PC-9 (cell line): Measurements from ENCODE around the gene C13orf46. TPM values are rescaled to one million over a fixed set of nuclear protein-coding genes. Genes with fewer than 3 reads are reported as not detected.

Source experiments
- BruUV-seq: library from RNA; stranded (reverse); fragments of 400-500 nt; replicated peaks from 2 replicates; lab custom pipeline; 2021; lab: Mats Ljungman, UMichigan
- CTCF ChIA-PET: fragments of 300-600 bp; sonication (Branson Sonifier 250); formaldehyde crosslinking; loops from one replicate; lab custom pipeline; 2022; ENCODE audit warnings: antibody characterized with exemption; lab: Charles Lee
- POLR2A ChIA-PET: fragments of 300-600 bp; sonication (Branson Sonifier 250); formaldehyde crosslinking; loops from one replicate; lab custom pipeline; 2022; ENCODE audit warnings: antibody characterized with exemption; ENCODE audit not compliant: unreplicated experiment; lab: Charles Lee
- DNase-seq, 2 experiments: peaks; one replicate each; pipeline versions ENCODE4 v3.0.0 to v3.0.0-alpha.2; 2015 to 2022; ENCODE audit warnings: mixed read lengths in 1 of 2
- H2AFZ ChIP-seq: fragments of 200-600 bp; sonication (generic); 2 replicates; pipeline ENCODE4 v1.8.1; 2017; ENCODE audit warnings: antibody characterized with exemption
- H3F3A ChIP-seq: fragments of 200-600 bp; sonication (generic); 2 replicates; pipeline ENCODE4 v1.8.1; 2017; ENCODE audit warnings: antibody characterized with exemption, mild to moderate bottlenecking, low read depth; ENCODE audit not compliant: insufficient read depth
- H3K27ac ChIP-seq: fragments of 200-600 bp; sonication (generic); 2 replicates; pipeline ENCODE4 v1.6.1; 2016; ENCODE audit warnings: mixed run types
- H3K27me3 ChIP-seq: fragments of 200-600 bp; sonication (generic); 2 replicates; pipeline ENCODE4 v1.6.1; 2016; ENCODE audit warnings: low read depth, mixed run types; ENCODE audit not compliant: insufficient read depth
- H3K36me3 ChIP-seq: fragments of 200-600 bp; sonication (generic); 2 replicates; pipeline ENCODE4 v1.6.1; 2016; ENCODE audit warnings: low read depth, mixed run types
- H3K4me1 ChIP-seq: fragments of 200-600 bp; sonication (generic); replicated peaks from 2 replicates; pipeline ENCODE4 v1.6.1; 2016; ENCODE audit warnings: mixed run types; ENCODE audit not compliant: insufficient read depth
- H3K4me2 ChIP-seq: fragments of 200-600 bp; sonication (generic); 2 replicates; pipeline ENCODE4 v1.6.1; 2017; ENCODE audit warnings: mixed run types
- H3K4me3 ChIP-seq: fragments of 200-600 bp; sonication (generic); 2 replicates; pipeline ENCODE4 v1.6.1; 2016; ENCODE audit warnings: mixed run types
- H3K79me2 ChIP-seq: fragments of 200-600 bp; sonication (generic); 2 replicates; pipeline ENCODE4 v1.6.1; 2017; ENCODE audit warnings: low read depth, mixed run types
- H3K9me2 ChIP-seq: fragments of 200-600 bp; sonication (generic); 2 replicates; pipeline ENCODE4 v1.8.1; 2017; ENCODE audit warnings: mild to moderate bottlenecking; ENCODE audit not compliant: insufficient read depth
- H3K9me3 ChIP-seq: fragments of 200-600 bp; sonication (generic); 2 replicates; pipeline ENCODE4 v1.8.1; 2016; ENCODE audit warnings: low read depth; ENCODE audit not compliant: insufficient read depth
- H4K20me1 ChIP-seq: fragments of 200-600 bp; sonication (generic); 2 replicates; pipeline ENCODE4 v1.8.1; 2017; ENCODE audit not compliant: insufficient read depth
- EZH2 ChIP-seq: fragments of 200-600 bp; sonication (generic); IDR thresholded peaks from 2 replicates; pipeline ENCODE4 v1.8.0; 2017; ENCODE audit warnings: antibody characterized with exemption, low read depth
- intact Hi-C: fragments of 100-400 bp; cut with micrococcal nuclease; formaldehyde crosslinking; loops from one replicate; pipeline ENCODE4 v1.10.0; 2022; ENCODE audit not compliant: unreplicated experiment
- total RNA-seq: library from RNA; stranded (reverse); gene quantifications from 2 replicates; pipeline ENCODE4 v1.2.3, GENCODE V29; 2021
- TF ChIP-seq, protein P1 (sequence below): fragments of 200-600 bp; sonication (generic); conservative IDR thresholded peaks from 2 replicates; pipeline ENCODE4 v1.6.1; 2017; ENCODE audit warnings: mixed run types, antibody characterized with exemption, mild to moderate bottlenecking, moderate library complexity

C13orf46 gene
- total RNA-seq, 1 experiment from 2014 or later, result 1.5 TPM

DNA sequence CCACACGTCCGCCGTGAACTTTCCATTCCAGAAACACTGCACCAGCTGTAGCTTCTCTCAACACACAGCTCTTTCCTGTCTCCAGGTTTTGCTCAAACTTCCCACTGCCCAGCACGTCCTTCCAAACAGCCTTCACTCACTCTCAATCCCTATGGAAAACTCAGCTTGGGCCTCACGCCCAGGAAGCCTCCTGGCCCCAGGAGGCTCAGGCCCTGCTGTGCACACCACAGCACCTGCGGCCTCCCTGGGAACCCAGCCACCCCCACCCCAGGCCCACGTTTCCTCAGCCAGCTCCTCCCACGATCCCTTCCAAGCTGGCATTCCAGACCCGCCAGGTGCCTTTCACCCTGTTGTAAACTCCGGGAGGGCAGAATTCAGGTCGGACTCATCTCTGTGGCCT lies 35.2 kb downstream of the C13orf46 start:
- no peak for DNase-seq
- Histone ChIP-seq H3K9me2 (no peaks in the 10 kb centered on the region), H3K79me2 (no peaks in the 10 kb centered on the region), H3K4me2 (no peak overlapping the region), H3K9me3 (no peaks in the 10 kb centered on the region), H2AFZ (no peak overlapping the region), H3F3A (peaks cover 8% of the 10 kb centered on the region; the same call in 1 of the 2 replicates), H4K20me1 (no peaks in the 10 kb centered on the region), H3K36me3 (no peaks in the 10 kb centered on the region), H3K27ac (no peak overlapping the region), H3K4me3 (no peak overlapping the region), H3K4me1 (peaks cover 10% of the 10 kb centered on the region), H3K27me3 (peaks cover 41% of the 10 kb centered on the region)
- POLR2A ChIA-PET, result no interaction called here
- CTCF ChIA-PET, result interaction anchor here (0.6 kb wide), 1 partner anchor 378 kb away, joined by 3 read pairs; no protein-coding TSS in a partner anchor
- intact Hi-C loops, result no loop called here
- no peak for TF ChIP-seq EZH2
- TF ChIP-seq, protein P1, sequence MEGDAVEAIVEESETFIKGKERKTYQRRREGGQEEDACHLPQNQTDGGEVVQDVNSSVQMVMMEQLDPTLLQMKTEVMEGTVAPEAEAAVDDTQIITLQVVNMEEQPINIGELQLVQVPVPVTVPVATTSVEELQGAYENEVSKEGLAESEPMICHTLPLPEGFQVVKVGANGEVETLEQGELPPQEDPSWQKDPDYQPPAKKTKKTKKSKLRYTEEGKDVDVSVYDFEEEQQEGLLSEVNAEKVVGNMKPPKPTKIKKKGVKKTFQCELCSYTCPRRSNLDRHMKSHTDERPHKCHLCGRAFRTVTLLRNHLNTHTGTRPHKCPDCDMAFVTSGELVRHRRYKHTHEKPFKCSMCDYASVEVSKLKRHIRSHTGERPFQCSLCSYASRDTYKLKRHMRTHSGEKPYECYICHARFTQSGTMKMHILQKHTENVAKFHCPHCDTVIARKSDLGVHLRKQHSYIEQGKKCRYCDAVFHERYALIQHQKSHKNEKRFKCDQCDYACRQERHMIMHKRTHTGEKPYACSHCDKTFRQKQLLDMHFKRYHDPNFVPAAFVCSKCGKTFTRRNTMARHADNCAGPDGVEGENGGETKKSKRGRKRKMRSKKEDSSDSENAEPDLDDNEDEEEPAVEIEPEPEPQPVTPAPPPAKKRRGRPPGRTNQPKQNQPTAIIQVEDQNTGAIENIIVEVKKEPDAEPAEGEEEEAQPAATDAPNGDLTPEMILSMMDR, result no peak
- BruUV-seq, result no TSS peak

DNA sequence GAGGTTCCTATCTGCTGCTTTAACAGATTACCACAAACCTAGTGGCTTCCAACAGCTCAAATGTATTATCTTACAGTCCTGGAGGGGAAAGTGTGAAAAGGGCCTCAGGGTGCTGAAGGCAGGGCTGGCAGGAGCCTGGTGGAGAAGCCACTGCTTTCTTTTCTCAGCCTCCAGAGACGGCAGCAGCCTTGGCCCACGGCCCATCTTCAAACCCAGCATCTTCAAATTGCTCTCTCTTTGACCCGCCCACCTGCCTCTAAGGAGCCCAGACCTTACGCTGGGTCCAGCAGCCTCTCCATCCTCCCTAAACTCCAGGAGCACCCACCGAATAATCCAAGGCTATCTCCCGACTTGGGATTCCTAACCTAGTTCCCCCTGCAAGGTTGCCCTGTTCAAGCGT lies 35.6 kb downstream of the C13orf46 start:
- no peak for DNase-seq
- Histone ChIP-seq H3K4me3 (no peak overlapping the region), H3K36me3 (no peaks in the 10 kb centered on the region), H3K9me3 (no peaks in the 10 kb centered on the region), H4K20me1 (no peaks in the 10 kb centered on the region), H3K27me3 (peaks cover 41% of the 10 kb centered on the region), H3K4me1 (peaks cover 10% of the 10 kb centered on the region), H3F3A (peaks cover 8% of the 10 kb centered on the region; the same call in 1 of the 2 replicates), H3K27ac (no peak overlapping the region), H3K4me2 (no peak overlapping the region), H3K79me2 (no peaks in the 10 kb centered on the region), H2AFZ (no peak overlapping the region), H3K9me2 (no peaks in the 10 kb centered on the region)
- BruUV-seq, result no TSS peak
- intact Hi-C loops, result no loop called here
- POLR2A ChIA-PET, result interaction anchor here (0.6 kb wide), 1 partner anchor 445 kb away, joined by 8 read pairs; no protein-coding TSS in a partner anchor
- CTCF ChIA-PET, result no interaction called here
- TF ChIP-seq EZH2, result no peak
- TF ChIP-seq, protein P1, result no peak

DNA sequence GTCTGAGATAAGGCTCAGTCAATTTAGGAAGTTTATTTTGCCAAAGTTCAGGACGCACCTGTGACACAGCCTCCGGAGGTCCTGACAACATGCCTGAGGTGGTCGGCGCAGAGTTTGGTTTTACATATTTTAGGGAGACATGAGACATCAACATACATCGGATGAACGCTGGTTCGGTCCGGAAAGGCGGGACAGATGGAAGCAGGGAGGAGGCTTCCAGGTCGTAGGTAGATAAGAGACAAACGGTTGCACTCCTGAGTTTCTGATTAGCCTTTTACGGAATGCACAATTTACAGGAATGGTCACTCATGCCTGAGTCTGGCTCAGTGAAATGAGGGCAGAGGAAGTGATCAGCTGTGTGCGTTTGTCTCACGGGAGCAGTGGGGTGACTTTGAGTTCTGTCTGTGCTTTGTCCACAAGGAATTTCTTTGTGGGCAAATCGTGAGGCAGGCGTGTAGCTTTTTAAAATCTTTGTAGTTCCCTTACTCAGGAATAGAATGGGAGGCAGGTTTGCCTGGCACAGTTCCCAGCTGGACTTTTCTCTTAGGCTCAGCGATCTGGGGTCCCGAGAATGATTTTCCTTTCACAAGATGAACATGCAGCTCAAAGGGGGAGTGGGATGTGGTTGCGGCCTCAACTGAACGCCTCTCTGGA lies 36.2 kb downstream of the C13orf46 start:
- Histone ChIP-seq H3K4me3 (no peak overlapping the region), H2AFZ (no peak overlapping the region), H4K20me1 (no peaks in the 10 kb centered on the region), H3K9me2 (no peaks in the 10 kb centered on the region), H3K27me3 (peaks cover 41% of the 10 kb centered on the region), H3K27ac (no peak overlapping the region), H3K9me3 (no peaks in the 10 kb centered on the region), H3K4me2 (no peak overlapping the region), H3K79me2 (no peaks in the 10 kb centered on the region), H3F3A (peaks cover 8% of the 10 kb centered on the region; the same call in 1 of the 2 replicates), H3K36me3 (no peaks in the 10 kb centered on the region), H3K4me1 (peaks cover 10% of the 10 kb centered on the region)
- intact Hi-C loops, result no loop called here
- DNase-seq, result no peak
- no TSS peak for BruUV-seq
- TF ChIP-seq, protein P1, result no peak
- no peak for TF ChIP-seq EZH2
- CTCF ChIA-PET, result no interaction called here
- POLR2A ChIA-PET, result interaction anchor here (0.6 kb wide), 1 partner anchor 445 kb away, joined by 8 read pairs; no protein-coding TSS in a partner anchor
